GM12878 (cell line): ENCODE data around the gene FAT1.

Source experiments
- CBFB ChIP-seq: IDR thresholded peaks from 2 replicates; pipeline ENCODE4 v1.6.1; 2016; ENCODE audit warnings: antibody characterized with exemption, low read depth
- EP300 ChIP-seq, 2 experiments: fragments of 150-350 bp in 1 of 2; IDR thresholded peaks; 2 replicates each; pipeline ENCODE4 v1.6.1; 2011 to 2012; ENCODE audit warnings: low read depth in 2 of 2, low read length in 2 of 2, borderline replicate concordance in 1 of 2, improper control_type of control experiment in 1 of 2, inconsistent platforms in 1 of 2; ENCODE audit not compliant: control insufficient read depth in 1 of 2
- REST ChIP-seq: IDR thresholded peaks from 2 replicates; pipeline ENCODE4 v1.6.1; 2012; ENCODE audit warnings: mild to moderate bottlenecking, low read depth, low read length
- SMARCA5 ChIP-seq: fragments of 450-650 bp; IDR thresholded peaks from 2 replicates; pipeline ENCODE4 v1.6.1; 2017; ENCODE audit warnings: mild to moderate bottlenecking
- SMC3 ChIP-seq: IDR thresholded peaks from 2 replicates; pipeline ENCODE4 v1.6.1; 2011; ENCODE audit warnings: low read length, improper control_type of control experiment, borderline replicate concordance
- TF ChIP-seq, protein P1 (sequence below), 3 experiments: IDR thresholded peaks in 2 of 3; conservative IDR thresholded peaks in 1 of 3; 2 replicates each; pipeline ENCODE4 v1.5.1; 2011; ENCODE audit warnings: low read depth in 3 of 3, low read length in 3 of 3, mild to moderate bottlenecking in 3 of 3, control low read depth in 2 of 3, moderate library complexity in 2 of 3, inconsistent platforms in 1 of 3, mixed read lengths in 1 of 3; ENCODE audit not compliant: control insufficient read depth in 2 of 3, insufficient read depth in 1 of 3; ENCODE audit errors: extremely low read depth in 1 of 3

DNA sequence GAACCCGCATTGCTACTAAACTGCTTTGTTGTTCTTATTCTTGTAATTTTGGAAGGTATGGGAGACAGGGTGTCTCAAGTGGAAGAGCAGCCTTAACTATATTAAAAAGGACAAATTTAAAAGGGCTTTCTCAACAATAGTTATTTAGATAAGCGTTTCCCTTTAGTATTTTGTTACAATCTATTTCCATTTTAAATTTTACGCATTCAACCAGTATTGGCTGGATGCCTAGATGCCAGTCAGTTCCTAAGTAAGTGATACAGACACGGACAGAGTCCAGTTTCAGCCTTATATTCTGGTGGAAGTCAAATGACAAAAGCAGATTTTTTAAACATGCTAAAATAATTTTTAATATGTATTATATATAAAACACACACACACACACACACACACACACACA, 28.3 kb downstream of the FAT1 start:
- TF ChIP-seq, protein P1, sequence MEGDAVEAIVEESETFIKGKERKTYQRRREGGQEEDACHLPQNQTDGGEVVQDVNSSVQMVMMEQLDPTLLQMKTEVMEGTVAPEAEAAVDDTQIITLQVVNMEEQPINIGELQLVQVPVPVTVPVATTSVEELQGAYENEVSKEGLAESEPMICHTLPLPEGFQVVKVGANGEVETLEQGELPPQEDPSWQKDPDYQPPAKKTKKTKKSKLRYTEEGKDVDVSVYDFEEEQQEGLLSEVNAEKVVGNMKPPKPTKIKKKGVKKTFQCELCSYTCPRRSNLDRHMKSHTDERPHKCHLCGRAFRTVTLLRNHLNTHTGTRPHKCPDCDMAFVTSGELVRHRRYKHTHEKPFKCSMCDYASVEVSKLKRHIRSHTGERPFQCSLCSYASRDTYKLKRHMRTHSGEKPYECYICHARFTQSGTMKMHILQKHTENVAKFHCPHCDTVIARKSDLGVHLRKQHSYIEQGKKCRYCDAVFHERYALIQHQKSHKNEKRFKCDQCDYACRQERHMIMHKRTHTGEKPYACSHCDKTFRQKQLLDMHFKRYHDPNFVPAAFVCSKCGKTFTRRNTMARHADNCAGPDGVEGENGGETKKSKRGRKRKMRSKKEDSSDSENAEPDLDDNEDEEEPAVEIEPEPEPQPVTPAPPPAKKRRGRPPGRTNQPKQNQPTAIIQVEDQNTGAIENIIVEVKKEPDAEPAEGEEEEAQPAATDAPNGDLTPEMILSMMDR (IDR thresholded peaks at IDR 0.05 in 2 of 3, conservative IDR thresholded peaks at IDR 0.05 in 1 of 3; ENCODE audit: control insufficient read depth in 2 of 3, extremely low read depth in 1 of 3, insufficient read depth in 1 of 3, low read depth in 3 of 3, low read length in 3 of 3) = no peak
- no peak for TF ChIP-seq SMARCA5
- TF ChIP-seq REST = no peak
- no peak for TF ChIP-seq CBFB
- TF ChIP-seq SMC3 = no peak
- no peak for TF ChIP-seq EP300 (IDR thresholded peaks at IDR 0.05; ENCODE audit: borderline replicate concordance in 1 of 2, control insufficient read depth in 1 of 2, low read depth in 2 of 2, low read length in 2 of 2)
